Suppressor macrophage (primary cell): ENCODE data around the gene PHYHIPL.
A peak's percentile ranks its signal among the peaks of the same experiment; 100 is the strongest.

Experiments used
- DNase-seq, 4 experiments: peaks; one replicate each; pipeline ENCODE4 v3.0.0-alpha.2; 2020 to 2022

Gene PHYHIPL

DNA sequence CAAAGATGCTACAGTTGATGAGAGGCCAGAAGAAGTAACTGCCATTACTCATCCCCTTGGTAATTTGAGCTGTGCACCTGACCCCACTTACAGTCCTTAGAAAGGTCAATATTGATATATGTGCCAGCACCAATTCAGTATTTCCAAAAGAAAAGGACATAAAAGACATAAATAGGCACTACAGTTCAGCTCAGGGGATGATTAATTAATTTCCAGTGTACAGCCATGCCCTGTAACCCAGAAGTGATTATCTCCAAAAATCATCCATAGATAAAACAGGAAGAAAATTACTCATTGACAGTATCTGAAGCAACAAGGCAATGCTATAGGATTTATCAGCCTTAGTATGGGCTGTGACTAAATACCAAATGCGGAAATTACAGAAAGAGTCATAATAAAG, 82.4 kb downstream of the PHYHIPL start:
- DNase-seq = no peak

- DNase-seq = peak in 1 of 4 experiments; percentile 1
Observed at GRCh38 chr10:59265141-59265540, 88.7 kb downstream of the PHYHIPL start.

DNA sequence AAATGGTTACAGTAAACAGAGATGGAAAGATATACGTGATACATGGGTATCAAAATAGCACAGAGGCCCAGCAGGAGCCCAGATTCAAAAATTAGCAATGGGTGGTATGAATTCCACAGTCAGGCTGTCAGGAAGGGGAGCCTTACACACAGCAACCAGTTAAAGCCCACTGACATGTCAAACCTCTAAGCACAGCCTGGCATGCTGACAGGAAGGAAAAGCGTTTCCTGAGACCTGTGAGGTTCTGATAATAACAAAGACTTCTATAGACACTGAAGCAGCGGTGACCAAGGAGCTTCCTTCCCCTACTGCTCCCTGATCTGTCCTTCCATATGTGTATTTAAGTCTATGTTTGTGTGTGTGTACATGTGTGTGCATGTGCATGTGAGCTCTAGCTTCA, 89.9 kb downstream of the PHYHIPL start:
- DNase-seq = no peak

- DNase-seq = no peak
Observed at GRCh38 chr10:59268460-59268859, 92.0 kb downstream of the PHYHIPL start.

- DNase-seq = no peak
Observed at GRCh38 chr10:59269651-59270050, 93.2 kb downstream of the PHYHIPL start.

DNA sequence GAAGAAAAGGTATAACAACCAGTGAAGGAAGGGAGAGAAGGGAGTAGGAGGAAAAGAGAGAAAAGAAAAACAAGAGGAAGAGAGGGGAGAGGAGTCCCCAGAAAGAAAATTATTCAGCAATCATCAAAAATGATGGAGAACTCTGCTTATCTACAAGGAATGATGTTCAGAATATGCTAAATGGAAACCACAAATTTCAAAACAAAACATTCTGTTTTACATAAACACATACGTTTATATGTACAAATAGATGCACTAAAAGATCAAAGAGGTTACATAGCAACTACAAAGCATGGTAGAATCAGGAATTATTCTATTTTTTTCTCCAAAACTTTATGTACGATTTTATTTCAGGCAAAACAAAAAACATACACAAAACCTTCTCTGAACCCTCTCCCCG, 94.0 kb downstream of the PHYHIPL start:
- no peak for DNase-seq

DNA sequence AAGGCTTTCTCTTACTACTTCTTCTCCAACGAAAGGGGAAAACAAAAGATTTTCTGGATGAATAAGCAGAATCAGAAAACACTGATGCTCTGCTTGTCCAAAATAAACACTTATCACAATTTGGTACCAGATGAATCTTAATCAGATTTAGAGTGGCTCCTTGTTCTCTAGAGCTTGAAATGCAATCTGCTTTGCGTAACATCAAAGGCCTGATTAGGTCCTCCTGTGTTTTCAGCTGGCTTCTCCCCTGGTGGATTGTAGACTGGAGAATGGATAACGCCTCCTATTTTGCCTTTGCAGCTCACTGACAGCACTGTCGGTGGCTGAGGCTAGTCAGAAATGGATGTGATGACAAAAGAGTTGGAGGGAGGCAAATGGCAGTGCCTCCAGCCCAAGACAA, 94.7 kb downstream of the PHYHIPL start:
- DNase-seq = no peak

GRCh38 chr10:59272061-59272460, 95.6 kb downstream of the PHYHIPL start:
- no peak for DNase-seq

DNA sequence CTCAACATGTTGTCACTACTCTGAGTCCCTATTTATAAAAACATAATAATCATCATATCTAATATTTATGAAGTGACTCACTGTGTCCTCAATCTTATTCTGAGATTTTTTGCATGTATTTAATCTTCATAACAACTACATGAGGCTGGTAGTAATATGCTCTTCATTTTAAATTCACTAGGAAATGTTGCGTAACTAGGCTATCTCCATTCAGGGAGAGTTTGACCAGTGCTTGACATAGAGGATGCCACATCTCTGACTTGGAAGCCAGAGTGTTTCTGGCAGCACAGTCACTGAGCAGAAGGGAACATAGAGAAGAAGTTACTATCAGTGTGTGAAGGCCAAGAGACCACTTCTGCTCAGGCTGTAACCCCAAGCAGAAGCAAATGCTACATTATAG, 97.0 kb downstream of the PHYHIPL start:
- no peak for DNase-seq

- DNase-seq = no peak
Observed at GRCh38 chr10:59276133-59276532, 99.7 kb downstream of the PHYHIPL start.

DNA sequence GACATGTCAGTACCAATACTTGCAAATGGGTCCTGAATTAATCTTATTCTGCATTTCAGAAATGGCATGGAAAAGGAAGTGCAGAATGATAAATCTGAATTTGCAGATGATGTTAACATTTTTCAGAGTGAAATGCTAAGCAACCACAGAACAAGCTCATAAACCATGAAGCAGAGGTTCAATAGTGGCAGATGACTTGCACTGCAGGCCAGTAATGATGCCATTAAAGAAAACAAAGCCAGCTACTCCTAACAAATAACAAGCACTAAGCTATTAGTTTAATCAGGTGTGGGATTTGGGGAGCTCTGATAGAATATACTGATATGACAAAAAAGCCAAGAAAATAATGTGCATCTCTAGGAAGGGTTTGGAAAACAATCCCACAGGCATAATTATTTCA, 100.5 kb downstream of the PHYHIPL start:
- no peak for DNase-seq

DNA sequence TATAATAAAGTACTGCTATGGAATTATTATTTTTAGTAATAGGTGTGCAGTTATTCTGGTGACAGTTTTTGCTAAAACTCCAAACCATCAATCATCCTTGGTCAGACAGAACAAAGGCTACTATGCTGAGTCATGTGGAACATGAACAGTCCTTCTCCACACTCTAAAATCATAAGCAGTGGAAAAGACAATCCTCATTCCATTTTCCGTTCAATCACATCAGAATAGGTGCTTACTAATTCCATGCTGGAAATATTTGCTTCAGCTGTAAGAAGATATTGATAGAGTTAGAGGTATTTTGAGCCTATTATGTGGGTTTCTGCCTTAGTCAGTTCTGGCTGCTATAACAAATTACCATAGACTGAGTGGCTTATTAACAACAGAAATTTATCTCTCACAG, 103.0 kb downstream of the PHYHIPL start:
- no peak for DNase-seq

GRCh38 chr10:59279991-59280505, 103.6 kb downstream of the PHYHIPL start:
- no peak for DNase-seq

GRCh38 chr10:59281861-59282260, 105.4 kb downstream of the PHYHIPL start:
- no peak for DNase-seq

GRCh38 chr10:59283456-59284091, 107.1 kb downstream of the PHYHIPL start:
- DNase-seq = no peak

DNA sequence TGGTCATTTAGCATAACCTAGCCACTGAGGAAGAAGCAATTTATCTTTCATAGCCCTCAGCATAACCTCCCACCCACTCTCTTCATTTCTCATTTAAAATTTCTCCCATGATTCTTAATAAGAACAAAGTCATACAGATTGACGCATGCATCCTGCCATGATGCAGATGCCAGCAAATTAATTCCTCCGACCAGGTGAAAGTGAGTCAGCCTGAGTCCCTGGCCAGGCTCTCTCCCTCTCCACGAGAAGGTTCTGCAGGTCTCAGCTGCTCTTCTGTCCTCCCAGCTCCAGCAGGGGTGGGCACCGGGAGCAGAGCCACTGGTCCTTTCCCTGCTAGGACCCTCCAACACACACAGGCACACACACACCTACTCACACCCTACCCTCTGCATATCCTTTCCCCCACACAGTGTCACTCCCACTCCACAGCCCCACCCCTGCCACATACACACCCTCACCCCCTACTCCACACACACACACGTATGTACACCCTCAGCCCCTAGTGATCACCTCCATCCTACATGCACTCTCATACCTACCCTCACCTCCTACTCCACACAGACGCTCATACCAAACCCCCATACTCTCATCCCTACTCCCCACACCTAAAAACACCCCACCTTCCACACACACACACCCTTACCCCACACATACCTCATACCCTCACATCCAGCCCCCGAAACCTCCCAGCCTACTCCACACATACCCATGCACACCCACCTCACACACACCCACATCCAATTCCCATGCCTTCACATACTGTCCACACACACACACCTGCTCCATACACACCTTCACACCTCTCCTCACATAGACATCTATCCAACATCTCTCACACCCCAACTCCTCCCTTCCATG, 107.9 kb downstream of the PHYHIPL start:
- no peak for DNase-seq

GRCh38 chr10:59285073-59285472, 108.6 kb downstream of the PHYHIPL start:
- DNase-seq = no peak

- no peak for DNase-seq
Observed at GRCh38 chr10:59285848-59286247, 109.4 kb downstream of the PHYHIPL start.

- no peak for DNase-seq
Observed at GRCh38 chr10:59287587-59288255, 111.3 kb downstream of the PHYHIPL start.

- no peak for DNase-seq
Observed at GRCh38 chr10:59289853-59290252, 113.4 kb downstream of the PHYHIPL start.

- peak in 1 of 4 experiments; percentile 2 for DNase-seq
Observed at GRCh38 chr10:59290448-59290847, 114.0 kb downstream of the PHYHIPL start.
